Measurements from ENCODE around the gene PAX7. TPM values are rescaled to one million over a fixed set of nuclear protein-coding genes. Genes with fewer than 3 reads are reported as not detected.

PAX7 gene
- total RNA-seq, 3 donors from 2014 or later (not counting 1 experiment from before 2014, with no cell fraction given) = not detected

GRCh38 chr1:18646091-18646785, 15.6 kb downstream of the PAX7 start:
- 4% methylated on average over 35 of the region's 35 CpGs for WGBS (ENCODE audit: insufficient coverage)
- Mint-ChIP-seq H3K4me1 (peaks cover 0 to 8% of the 10 kb centered on the region in 2 donors), H3K27me3 (ENCODE audit: low read depth in 2 of 2) (peaks cover 68 to 75% of the 10 kb centered on the region in 2 donors), H3K36me3 (no peaks in the 10 kb centered on the region), H3K9me3 (no peaks in the 10 kb centered on the region), H3K4me3 (no peak overlapping the region), H3K27ac (no peak overlapping the region)
- H3K36me3 ChIP-seq (ENCODE audit: control insufficient read depth, insufficient read depth, low read length) = no peaks in the 10 kb centered on the region
- no peaks in the 10 kb centered on the region for H3K4me1 ChIP-seq (ENCODE audit: control insufficient read depth, insufficient read depth, low read length)
- intact Hi-C loops (cut with micrococcal nuclease) = no loop called here
- H3K4me3 ChIP-seq (ENCODE audit: low read length) = no peak overlapping the region
- ATAC-seq (no peak), DNase-seq (no peak)
- H3K9me3 ChIP-seq (ENCODE audit: control insufficient read depth, insufficient read depth, low read length) = no peaks in the 10 kb centered on the region
- TF ChIP-seq CTCF (IDR thresholded peaks at IDR 0.05) = no peak
- H3K27ac ChIP-seq (ENCODE audit: low read length) = no peak overlapping the region
- H3K27me3 ChIP-seq (ENCODE audit: control insufficient read depth, insufficient read depth, low read length) = peaks cover 42% of the 10 kb centered on the region

GRCh38 chr1:18646786-18647410, 16.3 kb downstream of the PAX7 start:
- no peak overlapping the region for H3K27ac ChIP-seq (ENCODE audit: low read length)
- TF ChIP-seq CTCF (IDR thresholded peaks at IDR 0.05) = no peak
- intact Hi-C loops (cut with micrococcal nuclease) = no loop called here
- Mint-ChIP-seq H3K36me3 (no peaks in the 10 kb centered on the region), H3K9me3 (no peaks in the 10 kb centered on the region), H3K4me1 (peaks cover 0 to 8% of the 10 kb centered on the region in 2 donors), H3K27ac (no peak overlapping the region), H3K4me3 (no peak overlapping the region), H3K27me3 (ENCODE audit: low read depth in 2 of 2) (peaks cover 63 to 73% of the 10 kb centered on the region in 2 donors)
- H3K4me1 ChIP-seq (ENCODE audit: control insufficient read depth, insufficient read depth, low read length) = no peaks in the 10 kb centered on the region
- H3K9me3 ChIP-seq (ENCODE audit: control insufficient read depth, insufficient read depth, low read length) = no peaks in the 10 kb centered on the region
- WGBS (ENCODE audit: insufficient coverage) = 3% methylated on average over 33 of the region's 48 CpGs
- ATAC-seq (no peak), DNase-seq (no peak)
- H3K36me3 ChIP-seq (ENCODE audit: control insufficient read depth, insufficient read depth, low read length) = no peaks in the 10 kb centered on the region
- no peak overlapping the region for H3K4me3 ChIP-seq (ENCODE audit: low read length)
- H3K27me3 ChIP-seq (ENCODE audit: control insufficient read depth, insufficient read depth, low read length) = peaks cover 43% of the 10 kb centered on the region

GRCh38 chr1:18647681-18648214, 17.1 kb downstream of the PAX7 start:
- Histone ChIP-seq H3K4me3 (ENCODE audit: low read length) (no peak overlapping the region), H3K27me3 (ENCODE audit: control insufficient read depth, insufficient read depth, low read length) (peaks cover 43% of the 10 kb centered on the region), H3K27ac (ENCODE audit: low read length) (no peak overlapping the region), H3K36me3 (ENCODE audit: control insufficient read depth, insufficient read depth, low read length) (no peaks in the 10 kb centered on the region), H3K4me1 (ENCODE audit: control insufficient read depth, insufficient read depth, low read length) (no peaks in the 10 kb centered on the region), H3K9me3 (ENCODE audit: control insufficient read depth, insufficient read depth, low read length) (no peaks in the 10 kb centered on the region)
- no peak for ATAC-seq
- Mint-ChIP-seq H3K36me3 (no peaks in the 10 kb centered on the region), H3K27me3 (ENCODE audit: low read depth in 2 of 2) (peaks cover 64 to 67% of the 10 kb centered on the region in 2 donors), H3K4me1 (peaks cover 0 to 8% of the 10 kb centered on the region in 2 donors), H3K27ac (no peak overlapping the region), H3K4me3 (no peak overlapping the region), H3K9me3 (no peaks in the 10 kb centered on the region)
- no peak for TF ChIP-seq CTCF (IDR thresholded peaks at IDR 0.05)
- intact Hi-C loops (cut with micrococcal nuclease) = no loop called here
- whole genome bisulfite sequencing (ENCODE audit: insufficient coverage) = 33% methylated on average over 2 of the region's 3 CpGs
- DNase-seq = no peak
